ENCODE measurements around the gene KIAA0825.

KIAA0825 gene

DNA sequence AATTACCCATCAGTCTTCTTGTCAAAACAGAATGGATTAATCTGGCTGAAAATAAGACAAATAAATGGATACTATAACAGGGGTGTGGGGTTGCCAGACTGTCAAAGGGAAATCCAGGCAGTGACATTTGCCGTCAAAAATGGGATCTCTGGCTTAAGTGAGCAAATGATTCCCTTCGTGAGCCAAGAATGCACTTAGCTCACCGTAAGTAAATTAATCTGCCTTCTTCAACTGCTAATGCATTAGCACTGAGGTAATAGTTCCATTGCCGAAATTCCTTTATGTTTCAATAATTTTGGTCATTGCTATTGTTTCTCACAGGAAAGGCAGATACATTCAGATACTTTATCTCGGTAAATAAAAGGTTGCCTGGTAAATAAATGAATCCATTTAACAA, 377.8 kb downstream of the KIAA0825 start:
- no peaks in the 10 kb centered on the region for H4K20me1 ChIP-seq (ENCODE audit: insufficient read depth, low read length)
- H3F3A ChIP-seq (ENCODE audit: insufficient read depth, low read length): no peaks in the 10 kb centered on the region
- no peak overlapping the region for H3K4me2 ChIP-seq (ENCODE audit: low read length)
- no peaks in the 10 kb centered on the region for H3K36me3 ChIP-seq (ENCODE audit: insufficient read depth, low read length)
- H3K79me2 ChIP-seq (ENCODE audit: insufficient read depth, low read length): no peaks in the 10 kb centered on the region
- TF ChIP-seq, protein P1, sequence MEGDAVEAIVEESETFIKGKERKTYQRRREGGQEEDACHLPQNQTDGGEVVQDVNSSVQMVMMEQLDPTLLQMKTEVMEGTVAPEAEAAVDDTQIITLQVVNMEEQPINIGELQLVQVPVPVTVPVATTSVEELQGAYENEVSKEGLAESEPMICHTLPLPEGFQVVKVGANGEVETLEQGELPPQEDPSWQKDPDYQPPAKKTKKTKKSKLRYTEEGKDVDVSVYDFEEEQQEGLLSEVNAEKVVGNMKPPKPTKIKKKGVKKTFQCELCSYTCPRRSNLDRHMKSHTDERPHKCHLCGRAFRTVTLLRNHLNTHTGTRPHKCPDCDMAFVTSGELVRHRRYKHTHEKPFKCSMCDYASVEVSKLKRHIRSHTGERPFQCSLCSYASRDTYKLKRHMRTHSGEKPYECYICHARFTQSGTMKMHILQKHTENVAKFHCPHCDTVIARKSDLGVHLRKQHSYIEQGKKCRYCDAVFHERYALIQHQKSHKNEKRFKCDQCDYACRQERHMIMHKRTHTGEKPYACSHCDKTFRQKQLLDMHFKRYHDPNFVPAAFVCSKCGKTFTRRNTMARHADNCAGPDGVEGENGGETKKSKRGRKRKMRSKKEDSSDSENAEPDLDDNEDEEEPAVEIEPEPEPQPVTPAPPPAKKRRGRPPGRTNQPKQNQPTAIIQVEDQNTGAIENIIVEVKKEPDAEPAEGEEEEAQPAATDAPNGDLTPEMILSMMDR (IDR thresholded peaks at IDR 0.05; ENCODE audit: low read length): no peak
- no peak for TF ChIP-seq EZH2 (IDR thresholded peaks at IDR 0.05; ENCODE audit: borderline replicate concordance, low read length)
- H3K9me3 ChIP-seq (ENCODE audit: low read length): no peaks in the 10 kb centered on the region
- H2AFZ ChIP-seq (ENCODE audit: low read length): no peak overlapping the region
- H3K27me3 ChIP-seq (ENCODE audit: insufficient read depth, low read length): no peaks in the 10 kb centered on the region
- H3K9me2 ChIP-seq (ENCODE audit: low read depth, low read length): no peaks in the 10 kb centered on the region
- no peak overlapping the region for H3K27ac ChIP-seq (ENCODE audit: low read depth, low read length, poor library complexity, severe bottlenecking)
- no peak overlapping the region for H3K9ac ChIP-seq (ENCODE audit: low read length)
- H3K4me1 ChIP-seq (ENCODE audit: insufficient read depth, low read length, severe bottlenecking): no peaks in the 10 kb centered on the region
- no peak overlapping the region for H3K4me3 ChIP-seq (ENCODE audit: low read depth, low read length, poor library complexity, severe bottlenecking)

DNA sequence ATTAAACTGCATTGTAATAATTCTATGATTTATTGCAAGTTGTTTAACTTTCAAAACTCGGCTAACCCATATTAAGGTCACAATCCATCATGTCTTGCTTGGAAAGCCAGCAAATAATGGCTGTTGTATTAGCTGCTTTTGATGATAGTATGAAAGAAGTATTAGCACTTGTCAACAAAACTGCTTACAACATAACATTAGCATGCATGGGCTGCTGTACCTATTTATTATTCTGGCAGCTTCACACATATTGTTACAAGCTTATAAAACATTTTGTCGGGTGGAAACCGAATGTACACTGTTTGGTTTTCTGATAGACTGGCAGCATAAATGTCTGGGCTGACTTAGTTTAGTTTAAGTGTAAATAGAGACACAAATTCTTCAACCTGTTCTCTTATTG, 378.3 kb downstream of the KIAA0825 start:
- no peaks in the 10 kb centered on the region for H3K27me3 ChIP-seq (ENCODE audit: insufficient read depth, low read length)
- no peak for TF ChIP-seq EZH2 (IDR thresholded peaks at IDR 0.05; ENCODE audit: borderline replicate concordance, low read length)
- TF ChIP-seq, protein P1 (IDR thresholded peaks at IDR 0.05; ENCODE audit: low read length): no peak
- no peak overlapping the region for H3K27ac ChIP-seq (ENCODE audit: low read depth, low read length, poor library complexity, severe bottlenecking)
- H3F3A ChIP-seq (ENCODE audit: insufficient read depth, low read length): no peaks in the 10 kb centered on the region
- H3K36me3 ChIP-seq (ENCODE audit: insufficient read depth, low read length): no peaks in the 10 kb centered on the region
- no peaks in the 10 kb centered on the region for H3K9me2 ChIP-seq (ENCODE audit: low read depth, low read length)
- no peak overlapping the region for H3K4me2 ChIP-seq (ENCODE audit: low read length)
- no peaks in the 10 kb centered on the region for H3K79me2 ChIP-seq (ENCODE audit: insufficient read depth, low read length)
- no peak overlapping the region for H3K9ac ChIP-seq (ENCODE audit: low read length)
- H4K20me1 ChIP-seq (ENCODE audit: insufficient read depth, low read length): no peaks in the 10 kb centered on the region
- no peaks in the 10 kb centered on the region for H3K9me3 ChIP-seq (ENCODE audit: low read length)
- no peaks in the 10 kb centered on the region for H3K4me1 ChIP-seq (ENCODE audit: insufficient read depth, low read length, severe bottlenecking)
- H3K4me3 ChIP-seq (ENCODE audit: low read depth, low read length, poor library complexity, severe bottlenecking): no peak overlapping the region
- no peak overlapping the region for H2AFZ ChIP-seq (ENCODE audit: low read length)

DNA sequence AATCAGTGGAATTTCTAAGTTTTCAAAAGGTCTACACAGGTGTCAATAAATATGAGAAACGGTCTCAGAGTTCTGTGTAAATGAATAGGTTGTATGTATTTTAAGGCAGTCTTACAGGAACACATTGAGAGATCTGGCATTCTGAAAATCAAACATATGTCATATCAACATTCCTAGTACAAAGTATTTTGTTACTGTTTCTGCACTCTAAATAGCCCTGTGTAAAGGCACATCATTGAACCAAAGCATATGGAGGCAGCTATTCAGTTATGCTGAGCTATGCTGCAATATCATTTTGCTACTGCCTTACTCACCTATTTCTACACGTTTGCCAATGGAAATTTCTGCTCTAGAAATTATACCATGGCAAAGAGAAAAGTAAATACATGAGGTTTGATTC, 379.1 kb downstream of the KIAA0825 start:
- no peaks in the 10 kb centered on the region for H3K36me3 ChIP-seq (ENCODE audit: insufficient read depth, low read length)
- no peaks in the 10 kb centered on the region for H3K4me1 ChIP-seq (ENCODE audit: insufficient read depth, low read length, severe bottlenecking)
- H3K79me2 ChIP-seq (ENCODE audit: insufficient read depth, low read length): no peaks in the 10 kb centered on the region
- H3K9me2 ChIP-seq (ENCODE audit: low read depth, low read length): no peaks in the 10 kb centered on the region
- H3K9ac ChIP-seq (ENCODE audit: low read length): no peak overlapping the region
- no peaks in the 10 kb centered on the region for H3K27me3 ChIP-seq (ENCODE audit: insufficient read depth, low read length)
- no peaks in the 10 kb centered on the region for H3F3A ChIP-seq (ENCODE audit: insufficient read depth, low read length)
- no peak overlapping the region for H3K27ac ChIP-seq (ENCODE audit: low read depth, low read length, poor library complexity, severe bottlenecking)
- H3K4me3 ChIP-seq (ENCODE audit: low read depth, low read length, poor library complexity, severe bottlenecking): no peak overlapping the region
- H4K20me1 ChIP-seq (ENCODE audit: insufficient read depth, low read length): no peaks in the 10 kb centered on the region
- H3K4me2 ChIP-seq (ENCODE audit: low read length): no peak overlapping the region
- H2AFZ ChIP-seq (ENCODE audit: low read length): no peak overlapping the region
- TF ChIP-seq, protein P1 (IDR thresholded peaks at IDR 0.05; ENCODE audit: low read length): no peak
- TF ChIP-seq EZH2 (IDR thresholded peaks at IDR 0.05; ENCODE audit: borderline replicate concordance, low read length): no peak
- no peaks in the 10 kb centered on the region for H3K9me3 ChIP-seq (ENCODE audit: low read length)
